PC-3 (cell line): Measurements from ENCODE around the gene CABP7. TPM values are rescaled to one million over a fixed set of nuclear protein-coding genes. Genes with fewer than 3 reads are reported as not detected.

Experiments used
- ATAC-seq: fragments of 200-7000 bp; cut with Tn5 transposase; 2 replicates; pipeline ENCODE4 v1.9.1; 2020; ENCODE audit warnings: mild to moderate bottlenecking, moderate library complexity
- BruUV-seq: library from RNA; stranded (reverse); fragments of 400-500 nt; replicated peaks from 2 replicates; lab custom pipeline; 2021; lab: Mats Ljungman, UMichigan
- CTCF ChIA-PET: fragments of 300-600 bp; sonication (Branson Sonifier 250); formaldehyde crosslinking; loops from one replicate; lab custom pipeline; 2022; ENCODE audit warnings: antibody characterized with exemption; lab: Charles Lee
- POLR2A ChIA-PET: fragments of 300-600 bp; sonication (Branson Sonifier 250); formaldehyde crosslinking; loops from one replicate; lab custom pipeline; 2022; ENCODE audit warnings: antibody characterized with exemption; ENCODE audit not compliant: unreplicated experiment; lab: Charles Lee
- DNase-seq: peaks from one replicate; pipeline ENCODE4 v3.0.0-alpha.2; 2015
- H2AFZ ChIP-seq: fragments of 300-600 bp; sonication (generic); 2 replicates; pipeline ENCODE4 v1.6.0; 2016; ENCODE audit warnings: antibody characterized with exemption, low read length
- H3F3A ChIP-seq: fragments of 300-600 bp; sonication (generic); one replicate; pipeline ENCODE4 v1.6.0; 2017; ENCODE audit warnings: antibody characterized with exemption, low read length, control low read depth, mild to moderate bottlenecking; ENCODE audit not compliant: unreplicated experiment
- H3K27ac ChIP-seq: fragments of 300-600 bp; sonication (generic); 2 replicates; pipeline ENCODE4 v1.5.1; 2016; ENCODE audit warnings: mild to moderate bottlenecking, low read length
- H3K27me3 ChIP-seq: fragments of 300-600 bp; sonication (generic); 2 replicates; pipeline ENCODE4 v1.6.1; 2016; ENCODE audit warnings: low read length, mixed read lengths
- H3K36me3 ChIP-seq: fragments of 300-600 bp; sonication (generic); 2 replicates; pipeline ENCODE4 v1.6.1; 2016; ENCODE audit warnings: low read depth, mixed run types, low read length, mixed read lengths
- H3K4me1 ChIP-seq: fragments of 300-600 bp; sonication (generic); 2 replicates; pipeline ENCODE4 v1.5.1; 2016; ENCODE audit warnings: low read length; ENCODE audit not compliant: insufficient read depth
- H3K4me2 ChIP-seq: fragments of 300-600 bp; sonication (generic); 2 replicates; pipeline ENCODE4 v1.6.0; 2016; ENCODE audit warnings: low read length
- H3K4me3 ChIP-seq: fragments of 300-600 bp; sonication (generic); 2 replicates; pipeline ENCODE4 v1.5.1; 2016; ENCODE audit warnings: mild to moderate bottlenecking, low read length, mixed read lengths
- H3K79me2 ChIP-seq: fragments of 300-600 bp; sonication (generic); 2 replicates; pipeline ENCODE4 v1.6.1; 2017; ENCODE audit warnings: low read length, mixed read lengths
- H3K9ac ChIP-seq: fragments of 300-600 bp; sonication (generic); 2 replicates; pipeline ENCODE4 v1.6.0; 2016; ENCODE audit warnings: mild to moderate bottlenecking, low read length
- H3K9me2 ChIP-seq: fragments of 300-600 bp; sonication (generic); replicated peaks from 2 replicates; pipeline ENCODE4 v1.6.1; 2016; ENCODE audit warnings: mixed run types, low read length, mixed read lengths
- H3K9me3 ChIP-seq: fragments of 300-600 bp; sonication (generic); 2 replicates; pipeline ENCODE4 v1.6.1; 2016; ENCODE audit warnings: low read length, mixed read lengths
- H4K20me1 ChIP-seq: fragments of 300-600 bp; sonication (generic); 2 replicates; pipeline ENCODE4 v1.6.1; 2016; ENCODE audit warnings: low read length, mixed read lengths
- EZH2 ChIP-seq: fragments of 300-600 bp; sonication (generic); IDR thresholded peaks from one replicate; pipeline ENCODE4 v1.6.1; 2017; ENCODE audit warnings: antibody characterized with exemption, mild to moderate bottlenecking, low read length; ENCODE audit not compliant: unreplicated experiment
- EZH2phosphoT487 ChIP-seq: fragments of 300-600 bp; sonication (generic); IDR thresholded peaks from 2 replicates; pipeline ENCODE4 v1.6.1; 2018; ENCODE audit warnings: mild to moderate bottlenecking, antibody characterized with exemption, low read length, borderline replicate concordance
- intact Hi-C: fragments of 100-400 bp; cut with micrococcal nuclease; formaldehyde crosslinking; loops from 2 replicates; pipeline ENCODE4 v1.9.0; 2023
- total RNA-seq: library from RNA; depleted of rRNA; stranded (reverse); fragments of >200 nt; gene quantifications from 2 replicates; pipeline ENCODE4 v1.2.3, GENCODE V29; 2014
- TF ChIP-seq, protein P1 (sequence below): fragments of 300-600 bp; sonication (generic); conservative IDR thresholded peaks from 2 replicates; pipeline ENCODE4 v1.5.1; 2017; ENCODE audit warnings: antibody characterized with exemption, low read depth, mild to moderate bottlenecking, low read length

The CABP7 gene
- total RNA-seq, 1 experiment from 2014 or later, result 0.87 TPM

DNA sequence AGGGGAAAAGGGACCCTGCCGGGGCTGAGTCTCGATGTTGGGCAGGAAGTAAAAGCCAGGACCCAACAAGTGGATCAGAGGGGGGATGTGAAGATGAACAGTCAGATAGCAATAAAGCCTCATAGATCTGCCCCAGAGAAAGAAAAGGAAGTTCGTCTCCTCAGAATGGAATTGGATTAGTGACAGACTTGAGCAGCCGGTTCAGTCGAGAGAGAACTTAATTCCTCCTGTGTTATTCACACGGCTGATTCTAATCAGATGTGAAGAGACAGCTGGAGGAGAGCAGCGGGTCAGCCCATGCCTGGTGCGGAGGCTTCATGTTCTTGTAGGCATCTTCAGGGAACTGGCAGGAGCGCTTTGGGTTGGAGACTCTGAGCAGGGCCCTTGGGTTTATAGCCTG lies 29.3 kb upstream of the CABP7 start:
- Histone ChIP-seq H3F3A (no peaks in the 10 kb centered on the region), H3K36me3 (peaks cover 14% of the 10 kb centered on the region), H4K20me1 (no peaks in the 10 kb centered on the region), H3K27ac (no peak overlapping the region), H3K9me2 (no peaks in the 10 kb centered on the region), H3K4me3 (no peak overlapping the region), H3K4me2 (no peak overlapping the region), H3K4me1 (no peaks in the 10 kb centered on the region), H3K9ac (no peak overlapping the region), H3K27me3 (no peaks in the 10 kb centered on the region), H3K79me2 (no peaks in the 10 kb centered on the region), H3K9me3 (no peaks in the 10 kb centered on the region), H2AFZ (no peak overlapping the region)
- ATAC-seq (no peak), DNase-seq (no peak)
- ChIA-PET POLR2A (no interaction called here), CTCF (interaction anchor here (0.9 kb wide), 1 partner anchor 11 kb away, joined by 3 read pairs; no protein-coding TSS in a partner anchor)
- TF ChIP-seq EZH2phosphoT487, result no peak
- TF ChIP-seq, protein P1, sequence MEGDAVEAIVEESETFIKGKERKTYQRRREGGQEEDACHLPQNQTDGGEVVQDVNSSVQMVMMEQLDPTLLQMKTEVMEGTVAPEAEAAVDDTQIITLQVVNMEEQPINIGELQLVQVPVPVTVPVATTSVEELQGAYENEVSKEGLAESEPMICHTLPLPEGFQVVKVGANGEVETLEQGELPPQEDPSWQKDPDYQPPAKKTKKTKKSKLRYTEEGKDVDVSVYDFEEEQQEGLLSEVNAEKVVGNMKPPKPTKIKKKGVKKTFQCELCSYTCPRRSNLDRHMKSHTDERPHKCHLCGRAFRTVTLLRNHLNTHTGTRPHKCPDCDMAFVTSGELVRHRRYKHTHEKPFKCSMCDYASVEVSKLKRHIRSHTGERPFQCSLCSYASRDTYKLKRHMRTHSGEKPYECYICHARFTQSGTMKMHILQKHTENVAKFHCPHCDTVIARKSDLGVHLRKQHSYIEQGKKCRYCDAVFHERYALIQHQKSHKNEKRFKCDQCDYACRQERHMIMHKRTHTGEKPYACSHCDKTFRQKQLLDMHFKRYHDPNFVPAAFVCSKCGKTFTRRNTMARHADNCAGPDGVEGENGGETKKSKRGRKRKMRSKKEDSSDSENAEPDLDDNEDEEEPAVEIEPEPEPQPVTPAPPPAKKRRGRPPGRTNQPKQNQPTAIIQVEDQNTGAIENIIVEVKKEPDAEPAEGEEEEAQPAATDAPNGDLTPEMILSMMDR, result no peak
- no peak for TF ChIP-seq EZH2
- intact Hi-C loops, result no loop called here
- BruUV-seq, result no TSS peak

DNA sequence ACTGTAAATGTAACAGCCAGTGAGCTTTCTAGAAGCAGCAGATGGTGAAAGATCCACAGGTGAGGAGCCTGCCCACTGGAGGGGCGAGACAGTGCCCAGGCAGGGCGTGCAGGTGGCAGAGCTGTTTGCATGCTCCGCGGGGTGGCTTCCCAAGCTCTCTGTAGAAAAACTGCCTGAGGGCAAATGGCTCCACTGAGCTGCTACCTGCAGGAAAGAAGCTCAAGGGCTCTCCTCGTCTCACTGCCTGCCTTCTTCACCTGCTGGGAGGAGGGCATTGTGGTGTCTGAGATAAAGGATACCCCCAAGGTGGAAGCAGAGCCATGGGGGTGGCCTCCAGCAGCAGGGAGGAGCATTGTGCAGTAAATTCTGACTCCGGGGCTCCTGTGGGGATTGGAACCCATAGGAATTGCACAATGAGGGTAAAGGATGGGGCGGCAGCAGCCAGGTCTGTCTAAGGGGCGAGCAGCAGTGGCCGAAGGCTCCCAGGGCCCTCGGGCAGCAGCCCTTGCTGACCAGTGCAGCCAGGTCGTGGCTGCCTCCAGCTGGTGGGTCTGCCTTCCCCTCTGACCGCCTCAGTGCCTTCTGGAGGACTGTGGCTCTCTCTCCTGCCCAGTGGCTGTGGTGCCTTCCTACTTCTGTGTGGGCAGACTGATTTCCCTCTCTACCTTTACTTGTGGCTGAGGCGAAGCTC lies 28.0 kb upstream of the CABP7 start:
- no peak for TF ChIP-seq EZH2
- TF ChIP-seq, protein P1, result no peak
- TF ChIP-seq EZH2phosphoT487, result no peak
- H3K9ac ChIP-seq, result no peak overlapping the region
- no peaks in the 10 kb centered on the region for H3K79me2 ChIP-seq
- intact Hi-C loops, result no loop called here
- H3K9me2 ChIP-seq, result no peaks in the 10 kb centered on the region
- no peaks in the 10 kb centered on the region for H3K4me1 ChIP-seq
- no peaks in the 10 kb centered on the region for H3F3A ChIP-seq
- peaks cover 11% of the 10 kb centered on the region for H3K36me3 ChIP-seq
- H4K20me1 ChIP-seq, result no peaks in the 10 kb centered on the region
- ATAC-seq (no peak), DNase-seq (no peak)
- ChIA-PET CTCF (no interaction called here), POLR2A (interaction anchor here (0.5 kb wide), 1 partner anchor 517 kb away, joined by 3 read pairs; no protein-coding TSS in a partner anchor)
- H3K9me3 ChIP-seq, result no peaks in the 10 kb centered on the region
- no peak overlapping the region for H3K4me2 ChIP-seq
- no peak overlapping the region for H2AFZ ChIP-seq
- H3K27me3 ChIP-seq, result no peaks in the 10 kb centered on the region
- H3K4me3 ChIP-seq, result no peak overlapping the region
- H3K27ac ChIP-seq, result no peak overlapping the region
- no TSS peak for BruUV-seq

DNA sequence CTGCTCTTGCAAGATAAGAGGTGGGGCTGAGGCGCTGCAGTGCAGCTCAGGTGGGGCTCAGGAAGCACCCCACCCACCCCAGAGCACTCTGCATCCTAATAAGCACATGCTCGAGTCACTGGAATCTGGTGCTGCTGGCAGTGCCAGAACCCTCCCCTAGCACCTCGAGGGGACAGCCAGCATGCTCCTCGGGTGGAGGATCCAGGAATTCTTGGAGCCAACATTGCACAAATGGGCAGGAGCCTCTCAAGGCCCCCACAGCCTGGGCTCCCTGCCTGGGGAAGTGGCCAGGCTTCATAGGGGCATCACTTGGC lies 27.5 kb upstream of the CABP7 start:
- BruUV-seq, result no TSS peak
- TF ChIP-seq, protein P1, result no peak
- TF ChIP-seq EZH2 (no peak), EZH2phosphoT487 (no peak)
- Histone ChIP-seq H2AFZ (no peak overlapping the region), H3K4me1 (no peaks in the 10 kb centered on the region), H3K9me3 (no peaks in the 10 kb centered on the region), H3K4me2 (no peak overlapping the region), H3K36me3 (peaks cover 8% of the 10 kb centered on the region; the same call in 1 of the 2 replicates), H4K20me1 (no peaks in the 10 kb centered on the region), H3K27ac (no peak overlapping the region), H3K9ac (no peak overlapping the region), H3K27me3 (no peaks in the 10 kb centered on the region), H3K9me2 (no peaks in the 10 kb centered on the region), H3K4me3 (no peak overlapping the region), H3K79me2 (no peaks in the 10 kb centered on the region), H3F3A (no peaks in the 10 kb centered on the region)
- DNase-seq (no peak), ATAC-seq (no peak)
- POLR2A ChIA-PET, result interaction anchor here (0.6 kb wide), 1 partner anchor 312 kb away, joined by 3 read pairs; no protein-coding TSS in a partner anchor
- intact Hi-C loops, result no loop called here
- CTCF ChIA-PET, result no interaction called here
